NCI-H82 treated with DMSO at 0.1 percent for 48 hours (cell line): ENCODE measurements around the gene GMEB2.
"Not testable (repeated sequence)": the region's sequence is repeated elsewhere in the genome, so short reads cannot be mapped to it uniquely, and the experiment has no call there.

Experiments
- DNase-seq: peaks from one replicate; lab custom pipeline; 2025; ENCODE audit not compliant: unreplicated experiment; lab: John Stamatoyannopoulos, UW

Gene GMEB2

GRCh38 chr20:63640086-63640485 lies 13.2 kb upstream of the GMEB2 start:
- no peak for DNase-seq

- DNase-seq = no peak
These were observed 12.4 kb upstream of the GMEB2 start for GRCh38 chr20:63639093-63639975.

- DNase-seq = no peak
These were observed 10.1 kb upstream of the GMEB2 start for GRCh38 chr20:63636752-63637628.

- no peak for DNase-seq
These were observed 8.7 kb upstream of the GMEB2 start for GRCh38 chr20:63635431-63636141.

- no peak for DNase-seq
These were observed 6.8 kb upstream of the GMEB2 start for GRCh38 chr20:63633732-63634131.

- not testable (repeated sequence) for DNase-seq
These were observed 4.5 kb upstream of the GMEB2 start for GRCh38 chr20:63631426-63631825.

- DNase-seq = not testable (repeated sequence)
These were observed 4.1 kb upstream of the GMEB2 start for GRCh38 chr20:63630956-63631355.

GRCh38 chr20:63628246-63628975 lies 1.5 kb upstream of the GMEB2 start:
- peak; percentile 71 for DNase-seq

GRCh38 chr20:63627751-63628245 lies 897 bp upstream of the GMEB2 start:
- DNase-seq = no peak

- peak; percentile 64 for DNase-seq
These were observed 339 bp upstream of the GMEB2 start for GRCh38 chr20:63627129-63627750.

- DNase-seq = no peak
These were observed 1.0 kb downstream of the GMEB2 start for GRCh38 chr20:63625771-63626423.

GRCh38 chr20:63624486-63624885 lies 2.4 kb downstream of the GMEB2 start:
- DNase-seq = no peak

GRCh38 chr20:63622732-63623131 lies 4.2 kb downstream of the GMEB2 start:
- DNase-seq = no peak

GRCh38 chr20:63622096-63622495 lies 4.8 kb downstream of the GMEB2 start:
- DNase-seq = no peak

GRCh38 chr20:63620991-63621390 lies 5.9 kb downstream of the GMEB2 start:
- no peak for DNase-seq

- no peak for DNase-seq
These were observed 7.4 kb downstream of the GMEB2 start for GRCh38 chr20:63619505-63619904.

GRCh38 chr20:63619086-63619485 lies 7.8 kb downstream of the GMEB2 start:
- no peak for DNase-seq

- no peak for DNase-seq
These were observed 8.5 kb downstream of the GMEB2 start for GRCh38 chr20:63618291-63618980.

- no peak for DNase-seq
These were observed 9.0 kb downstream of the GMEB2 start for GRCh38 chr20:63617876-63618265.
